GM18907 (cell line): ENCODE data around the gene ADGRE2.
A peak's percentile ranks its signal among the peaks of the same experiment; 100 is the strongest.
"Not testable (repeated sequence)": the region's sequence is repeated elsewhere in the genome, so short reads cannot be mapped to it uniquely, and the experiment has no call there.

Experiments used
- ATAC-seq: cut with Tn5 transposase; IDR thresholded peaks from one replicate; pipeline ENCODE4 v1.9.1; 2021; ENCODE audit warnings: mild to moderate bottlenecking, moderate library complexity; ENCODE audit not compliant: unreplicated experiment

Gene ADGRE2

GRCh38 chr19:14778110-14778845 lies at the start of gene ADGRE2:
Gene ADGRE2 (minus strand): TSS chr19:14778560. CDS start chr19:14776756, 1,804 bp downstream.
- ATAC-seq = not testable (repeated sequence)

- ATAC-seq = no peak
Measured at GRCh38 chr19:14826006-14826405, 47.6 kb upstream of the ADGRE2 start.

GRCh38 chr19:14821937-14822336 lies 43.6 kb upstream of the ADGRE2 start:
- no peak for ATAC-seq

GRCh38 chr19:14818588-14818987 lies 40.2 kb upstream of the ADGRE2 start:
- no peak for ATAC-seq

- ATAC-seq = no peak
Measured at GRCh38 chr19:14817052-14817451, 38.7 kb upstream of the ADGRE2 start.

- no peak for ATAC-seq
Measured at GRCh38 chr19:14814982-14815652, 36.8 kb upstream of the ADGRE2 start.

GRCh38 chr19:14809272-14810057 lies 31.1 kb upstream of the ADGRE2 start:
- no peak for ATAC-seq

- no peak for ATAC-seq
Measured at GRCh38 chr19:14804765-14805164, 26.4 kb upstream of the ADGRE2 start.

- no peak for ATAC-seq
Measured at GRCh38 chr19:14798760-14799159, 20.4 kb upstream of the ADGRE2 start.

GRCh38 chr19:14796021-14796420 lies 17.7 kb upstream of the ADGRE2 start:
- ATAC-seq = no peak

GRCh38 chr19:14795078-14795721 lies 16.8 kb upstream of the ADGRE2 start:
- no peak for ATAC-seq

- ATAC-seq = not testable (repeated sequence)
Measured at GRCh38 chr19:14792250-14792649, 13.9 kb upstream of the ADGRE2 start.

GRCh38 chr19:14786421-14786851 lies 8.1 kb upstream of the ADGRE2 start:
- ATAC-seq = no peak

- peak; percentile 38 for ATAC-seq
Measured at GRCh38 chr19:14785102-14785793, 6.9 kb upstream of the ADGRE2 start.

GRCh38 chr19:14784730-14785101 lies 6.4 kb upstream of the ADGRE2 start:
- peak; percentile 71 for ATAC-seq

GRCh38 chr19:14783410-14783998 lies 5.1 kb upstream of the ADGRE2 start:
- not testable (repeated sequence) for ATAC-seq

GRCh38 chr19:14782626-14783409 lies 4.5 kb upstream of the ADGRE2 start:
- no peak for ATAC-seq

GRCh38 chr19:14781713-14782536 lies 3.6 kb upstream of the ADGRE2 start:
- ATAC-seq = not testable (repeated sequence)
